Mesenchymal stem cell (in vitro differentiated cells and primary cell): ENCODE measurements around the gene SIDT2.

Experiments
- DNase-seq: peaks from one replicate; pipeline ENCODE4 v3.0.0-alpha.2; 2013
- H2AFZ ChIP-seq: one replicate; pipeline ENCODE4 v1.6.1; 2013; ENCODE audit warnings: low read depth, mild to moderate bottlenecking, control low read depth, inconsistent platforms, low read length, moderate library complexity
- H2AK5ac ChIP-seq: 2 replicates; pipeline ENCODE4 v1.6.1; 2013; ENCODE audit warnings: low read length, moderate library complexity, mild to moderate bottlenecking, inconsistent platforms; ENCODE audit not compliant: severe bottlenecking
- H2BK120ac ChIP-seq: one replicate; pipeline ENCODE4 v1.6.1; 2013; ENCODE audit warnings: low read depth, mild to moderate bottlenecking, inconsistent platforms, low read length, moderate library complexity
- H2BK12ac ChIP-seq, 2 experiments: one replicate each; pipeline ENCODE4 v1.6.1; 2013; ENCODE audit warnings: inconsistent platforms in 2 of 2, low read length in 2 of 2, mild to moderate bottlenecking in 2 of 2, moderate library complexity in 2 of 2, control low read depth in 1 of 2
- H2BK15ac ChIP-seq: one replicate; pipeline ENCODE4 v1.6.1; 2013; ENCODE audit warnings: mild to moderate bottlenecking, low read depth, inconsistent platforms; ENCODE audit not compliant: poor library complexity, severe bottlenecking
- H2BK5ac ChIP-seq: 2 replicates; pipeline ENCODE4 v1.6.1; 2013; ENCODE audit warnings: low read depth, mild to moderate bottlenecking, low read length, control low read depth, inconsistent platforms; ENCODE audit not compliant: poor library complexity, severe bottlenecking
- H3K14ac ChIP-seq, 2 experiments: one replicate each; pipeline ENCODE4 v1.6.1; 2013; ENCODE audit warnings: inconsistent platforms in 2 of 2, low read length in 2 of 2, control low read depth in 1 of 2, mild to moderate bottlenecking in 1 of 2, moderate library complexity in 1 of 2
- H3K18ac ChIP-seq, 2 experiments: one replicate each; pipeline ENCODE4 v1.6.1; 2013; ENCODE audit warnings: inconsistent platforms in 2 of 2, low read length in 2 of 2, control low read depth in 1 of 2, low read depth in 1 of 2, mild to moderate bottlenecking in 1 of 2
- H3K23ac ChIP-seq, 2 experiments: one replicate each; pipeline ENCODE4 v1.6.1; 2013; ENCODE audit warnings: inconsistent platforms in 2 of 2, low read length in 2 of 2, mild to moderate bottlenecking in 2 of 2, moderate library complexity in 2 of 2, control low read depth in 1 of 2
- H3K27ac ChIP-seq: 2 replicates; pipeline ENCODE4 v1.5.1; 2013; ENCODE audit warnings: mild to moderate bottlenecking, moderate library complexity, low read length, control low read depth, inconsistent platforms; ENCODE audit not compliant: poor library complexity, severe bottlenecking
- H3K27me3 ChIP-seq, 2 experiments: 2 replicates each; pipeline versions ENCODE4 v1.6.1 to v1.7.0; 2013; ENCODE audit warnings: low read length in 2 of 2, mild to moderate bottlenecking in 2 of 2, moderate library complexity in 2 of 2, control low read depth in 1 of 2, inconsistent platforms in 1 of 2; ENCODE audit not compliant: control insufficient read depth in 1 of 2, insufficient read depth in 1 of 2
- H3K36me3 ChIP-seq, 2 experiments: 2 replicates each; pipeline versions ENCODE4 v1.6.1 to v1.7.0; 2013; ENCODE audit warnings: low read length in 2 of 2, control low read depth in 1 of 2, inconsistent platforms in 1 of 2, low read depth in 1 of 2, mild to moderate bottlenecking in 1 of 2; ENCODE audit not compliant: insufficient read depth in 2 of 2, control insufficient read depth in 1 of 2
- H3K4ac ChIP-seq, 2 experiments: one replicate each; pipeline ENCODE4 v1.6.1; 2013; ENCODE audit warnings: inconsistent platforms in 2 of 2, low read length in 2 of 2, mild to moderate bottlenecking in 2 of 2, moderate library complexity in 2 of 2, control low read depth in 1 of 2, low read depth in 1 of 2
- H3K4me1 ChIP-seq: 2 replicates; pipeline ENCODE4 v1.6.1; 2013; ENCODE audit warnings: low read depth, low read length, control low read depth; ENCODE audit not compliant: control insufficient read depth, insufficient read depth
- H3K4me2 ChIP-seq: 2 replicates; pipeline ENCODE4 v1.6.1; 2013; ENCODE audit warnings: low read length, mild to moderate bottlenecking, inconsistent platforms; ENCODE audit not compliant: poor library complexity, severe bottlenecking
- H3K4me3 ChIP-seq, 2 experiments: 2 replicates each; pipeline versions ENCODE4 v1.5.1 to v1.7.0; 2013; ENCODE audit warnings: low read length in 2 of 2, mild to moderate bottlenecking in 2 of 2, control low read depth in 1 of 2, low read depth in 1 of 2; ENCODE audit not compliant: insufficient read depth in 1 of 2
- H3K79me1 ChIP-seq: replicated peaks from 2 replicates; pipeline ENCODE4 v1.6.1; 2013; ENCODE audit warnings: mild to moderate bottlenecking, control low read depth, low read length, inconsistent platforms; ENCODE audit not compliant: poor library complexity, severe bottlenecking
- H3K9ac ChIP-seq: 2 replicates; pipeline ENCODE4 v1.7.0; 2013; ENCODE audit warnings: mild to moderate bottlenecking, low read length, moderate library complexity
- H3K9me3 ChIP-seq: 2 replicates; pipeline ENCODE4 v1.7.0; 2013; ENCODE audit warnings: mild to moderate bottlenecking, low read length; ENCODE audit not compliant: control insufficient read depth
- H4K8ac ChIP-seq: one replicate; pipeline ENCODE4 v1.6.1; 2013; ENCODE audit warnings: inconsistent platforms, mild to moderate bottlenecking, low read length, moderate library complexity
- H4K91ac ChIP-seq: one replicate; pipeline ENCODE4 v1.6.1; 2013; ENCODE audit warnings: mild to moderate bottlenecking, low read length, inconsistent platforms
- WGBS: methylation state at CpG from one replicate; pipeline ENCODE4 v1.1.7; 2013; ENCODE audit warnings: mixed read lengths; 5-methylcytosine and 5-hydroxymethylcytosine counted together

The SIDT2 gene

GRCh38 chr11:117189941-117190544 is 11.5 kb downstream of the SIDT2 start:
- WGBS = 92% methylated on average over 8 of the region's 8 CpGs
- no peak overlapping the region for H3K14ac ChIP-seq
- no peaks in the 10 kb centered on the region for H3K79me1 ChIP-seq
- H3K4ac ChIP-seq = no peak overlapping the region
- H4K91ac ChIP-seq = no peak overlapping the region
- no peak overlapping the region for H3K27ac ChIP-seq
- no peak overlapping the region for H2BK5ac ChIP-seq
- no peak overlapping the region for H2AK5ac ChIP-seq
- H3K4me1 ChIP-seq = no peaks in the 10 kb centered on the region
- no peak overlapping the region for H3K4me2 ChIP-seq
- H3K4me3 ChIP-seq = no peak overlapping the region
- no peak overlapping the region for H2BK15ac ChIP-seq
- no peaks in the 10 kb centered on the region for H3K27me3 ChIP-seq
- H2AFZ ChIP-seq = no peak overlapping the region
- no peak for DNase-seq
- H3K9me3 ChIP-seq = no peaks in the 10 kb centered on the region
- H4K8ac ChIP-seq = no peak overlapping the region
- H2BK120ac ChIP-seq = no peak overlapping the region
- H2BK12ac ChIP-seq = no peak overlapping the region
- H3K9ac ChIP-seq = no peak overlapping the region
- H3K23ac ChIP-seq = no peak overlapping the region
- H3K36me3 ChIP-seq = peaks cover 78 to 84% of the 10 kb centered on the region in 2 experiments
- H3K18ac ChIP-seq = no peak overlapping the region

- Histone ChIP-seq H3K4me1 (no peaks in the 10 kb centered on the region), H2BK5ac (no peak overlapping the region), H3K4me2 (no peak overlapping the region), H3K36me3 (peaks cover 74 to 84% of the 10 kb centered on the region in 2 experiments), H4K8ac (no peak overlapping the region), H3K14ac (no peak overlapping the region), H2BK120ac (no peak overlapping the region), H2BK15ac (no peak overlapping the region), H3K27me3 (no peaks in the 10 kb centered on the region), H3K23ac (no peak overlapping the region), H3K9ac (no peak overlapping the region), H3K4me3 (no peak overlapping the region), H2AK5ac (no peak overlapping the region), H3K79me1 (no peaks in the 10 kb centered on the region), H4K91ac (no peak overlapping the region), H3K4ac (no peak overlapping the region), H3K18ac (no peak overlapping the region), H3K9me3 (no peaks in the 10 kb centered on the region), H3K27ac (no peak overlapping the region), H2AFZ (no peak overlapping the region), H2BK12ac (no peak overlapping the region)
- WGBS = 96% methylated on average over 25 of the region's 26 CpGs
- no peak for DNase-seq
These were observed 13.3 kb downstream of the SIDT2 start for GRCh38 chr11:117191680-117192400.

- H3K36me3 ChIP-seq = peaks cover 71 to 79% of the 10 kb centered on the region in 2 experiments
- WGBS = 95% methylated on average over 8 of the region's 17 CpGs
- no peak overlapping the region for H3K14ac ChIP-seq
- H3K23ac ChIP-seq = no peak overlapping the region
- no peak overlapping the region for H2BK120ac ChIP-seq
- no peak overlapping the region for H3K4ac ChIP-seq
- no peak overlapping the region for H3K18ac ChIP-seq
- DNase-seq = no peak
- H2AFZ ChIP-seq = no peak overlapping the region
- H4K91ac ChIP-seq = peak overlapping the region; percentile 20
- no peak overlapping the region for H4K8ac ChIP-seq
- H3K4me2 ChIP-seq = no peak overlapping the region
- H2AK5ac ChIP-seq = no peak overlapping the region
- peaks cover 2% of the 10 kb centered on the region for H3K4me1 ChIP-seq
- H2BK5ac ChIP-seq = no peak overlapping the region
- H3K79me1 ChIP-seq = no peaks in the 10 kb centered on the region
- H3K9ac ChIP-seq = no peak overlapping the region
- H2BK15ac ChIP-seq = no peak overlapping the region
- H2BK12ac ChIP-seq = no peak overlapping the region
- H3K9me3 ChIP-seq = no peaks in the 10 kb centered on the region
- H3K27ac ChIP-seq = no peak overlapping the region
- no peak overlapping the region for H3K4me3 ChIP-seq
- H3K27me3 ChIP-seq = no peaks in the 10 kb centered on the region
These were observed 13.9 kb downstream of the SIDT2 start for GRCh38 chr11:117192401-117192875.

GRCh38 chr11:117193130-117194020 is 14.8 kb downstream of the SIDT2 start:
- Histone ChIP-seq H3K18ac (no peak overlapping the region), H3K79me1 (no peaks in the 10 kb centered on the region), H2BK120ac (no peak overlapping the region), H3K4me3 (no peak overlapping the region), H3K4me1 (peaks cover 11% of the 10 kb centered on the region), H2AK5ac (no peak overlapping the region), H4K8ac (no peak overlapping the region), H3K4ac (no peak overlapping the region), H3K9ac (no peak overlapping the region), H2AFZ (no peak overlapping the region), H2BK5ac (no peak overlapping the region), H2BK12ac (no peak overlapping the region), H3K9me3 (no peaks in the 10 kb centered on the region), H3K23ac (no peak overlapping the region), H2BK15ac (no peak overlapping the region), H3K36me3 (peaks cover 61 to 70% of the 10 kb centered on the region in 2 experiments), H3K27me3 (no peaks in the 10 kb centered on the region), H3K27ac (no peak overlapping the region), H3K14ac (no peak overlapping the region), H4K91ac (no peak overlapping the region), H3K4me2 (no peak overlapping the region)
- no peak for DNase-seq
- WGBS = 93% methylated on average over 15 of the region's 15 CpGs
